Suppressor macrophage treated with lipopolysaccharide for 1 hour (primary cell): Measurements from ENCODE around the gene PHACTR3.
A peak's percentile ranks its signal among the peaks of the same experiment; 100 is the strongest.

Experiments used
- DNase-seq, 3 donors: peaks; one replicate each; pipeline ENCODE4 v3.0.0-alpha.2; 2020 to 2022

The PHACTR3 gene

GRCh38 chr20:59820204-59821041, 216.1 kb downstream of the PHACTR3 start:
- DNase-seq: no peak

- no peak for DNase-seq
Observed at GRCh38 chr20:59821201-59821600, 216.9 kb downstream of the PHACTR3 start.

- DNase-seq: no peak
Observed at GRCh38 chr20:59821788-59822187, 217.4 kb downstream of the PHACTR3 start.

- no peak for DNase-seq
Observed at GRCh38 chr20:59822291-59823029, 218.1 kb downstream of the PHACTR3 start.

- DNase-seq: no peak
Observed at GRCh38 chr20:59823030-59823423, 218.7 kb downstream of the PHACTR3 start.

- no peak for DNase-seq
Observed at GRCh38 chr20:59823491-59824259, 219.3 kb downstream of the PHACTR3 start.

GRCh38 chr20:59824711-59825562, 220.6 kb downstream of the PHACTR3 start:
- DNase-seq: peak in 1 of 3 donors; percentile 4

- DNase-seq: no peak
Observed at GRCh38 chr20:59825563-59825920, 221.2 kb downstream of the PHACTR3 start.

GRCh38 chr20:59825944-59826759, 221.8 kb downstream of the PHACTR3 start:
- DNase-seq: no peak

GRCh38 chr20:59827138-59828056, 223.1 kb downstream of the PHACTR3 start:
- no peak for DNase-seq

- no peak for DNase-seq
Observed at GRCh38 chr20:59828125-59829053, 224.0 kb downstream of the PHACTR3 start.

GRCh38 chr20:59829054-59829785, 224.9 kb downstream of the PHACTR3 start:
- DNase-seq: peak in 1 of 3 donors; percentile 8

GRCh38 chr20:59829786-59830664, 225.7 kb downstream of the PHACTR3 start:
- DNase-seq: no peak

GRCh38 chr20:59830665-59831023, 226.3 kb downstream of the PHACTR3 start:
- DNase-seq: no peak

- no peak for DNase-seq
Observed at GRCh38 chr20:59831024-59831915, 226.9 kb downstream of the PHACTR3 start.

GRCh38 chr20:59831916-59832270, 227.6 kb downstream of the PHACTR3 start:
- no peak for DNase-seq
